Kidney (tissue), 14 donors: ENCODE results near the gene ITPR1. TPM values are rescaled to one million over a fixed set of nuclear protein-coding genes. Genes with fewer than 3 reads are reported as not detected.

Experiments used
- DNase-seq, 5 donors: peaks; one replicate each; pipeline ENCODE4 v3.0.0-alpha.2; 2013 to 2020
- FAIRE-seq: peaks from 2 replicates; lab custom pipeline; 2012; peaks lifted over from hg19 to GRCh38; lab: Jason Lieb, UNC
- H3K27ac ChIP-seq, 2 donors: one replicate each; pipeline ENCODE4 v1.7.0; 2013; ENCODE audit warnings: low read depth in 2 of 2, low read length in 2 of 2, inconsistent platforms in 1 of 2
- H3K27me3 ChIP-seq: one replicate; pipeline ENCODE4 v1.7.1; 2013; ENCODE audit warnings: low read length, inconsistent platforms; ENCODE audit not compliant: control insufficient read depth, insufficient read depth
- H3K36me3 ChIP-seq, 3 donors: one replicate each; pipeline versions ENCODE4 v1.7.0 to v1.7.1; 2013; ENCODE audit warnings: low read length in 3 of 3, control low read depth in 1 of 3, inconsistent platforms in 1 of 3; ENCODE audit not compliant: insufficient read depth in 3 of 3, control insufficient read depth in 2 of 3
- H3K4me1 ChIP-seq, 3 donors: one replicate each; pipeline versions ENCODE4 v1.7.0 to v1.7.1; 2013; ENCODE audit warnings: low read length in 3 of 3, inconsistent platforms in 1 of 3, low read depth in 1 of 3; ENCODE audit not compliant: control insufficient read depth in 2 of 3, insufficient read depth in 2 of 3
- H3K4me3 ChIP-seq, 3 donors: one replicate each; pipeline versions ENCODE4 v1.7.0 to v1.8.1; 2013; ENCODE audit warnings: low read length in 3 of 3, control low read depth in 1 of 3, inconsistent platforms in 1 of 3
- H3K9ac ChIP-seq, 3 donors: one replicate each; pipeline versions ENCODE4 v1.7.0 to v1.7.1; 2013; ENCODE audit warnings: low read length in 3 of 3, control low read depth in 1 of 3, inconsistent platforms in 1 of 3
- H3K9me3 ChIP-seq, 3 donors: one replicate each; pipeline versions ENCODE4 v1.7.0 to v1.7.1; 2013; ENCODE audit warnings: low read length in 3 of 3, control low read depth in 1 of 3, inconsistent platforms in 1 of 3; ENCODE audit not compliant: control insufficient read depth in 2 of 3, insufficient read depth in 1 of 3
- CTCF ChIP-seq: IDR thresholded peaks from 3 replicates; pipeline ENCODE4 v1.5.1; 2012; ENCODE audit warnings: mild to moderate bottlenecking, moderate library complexity, borderline replicate concordance; ENCODE audit not compliant: insufficient read depth; ENCODE audit errors: extremely low read depth
- intact Hi-C: fragments of 100-400 bp; cut with DNase I; formaldehyde crosslinking; loops from one replicate; pipeline ENCODE4 v1.11.1; 2022
- polyA plus RNA-seq: library from polyadenylated mRNA; stranded (reverse); fragments of 350-450 nt; fragmentation: Illumina TruSeq; extraction: RNeasy Lipid Tissue Mini Kit (QIAGEN cat#74804); gene quantifications from one replicate; pipeline ENCODE4 v1.2.3, GENCODE V29; 2014; ENCODE audit warnings: low read depth, low replicate concordance; ENCODE audit not compliant: insufficient read depth
- total RNA-seq: library from RNA; stranded (reverse); fragmentation: NEBNext Ultra II Directional; extraction: Animal tissue kit (Norgen Biotek cat#: 25700); gene quantifications from one replicate; pipeline ENCODE4 v1.2.1, GENCODE V29; 2021
- donor health status: control.
- donor health status: control.
- donor health status: control.
- donor health status: control.
- donor health status: control.
- donor health status: DM: yes; HTN: yes; CAD: no.
- donor health status: Normal renal cell carcinoma (clear cell type).

ITPR1 gene
- total and polyA plus RNA-seq, 2 donors from 2014 or later, result 30.2 to 81.2 TPM

- intact Hi-C loops, result no loop called here
- no peak for FAIRE-seq
- Histone ChIP-seq H3K9ac (no peak overlapping the region), H3K4me3 (no peak overlapping the region), H3K27me3 (no peaks in the 10 kb centered on the region), H3K36me3 (peaks cover 4 to 27% (median 16%) of the 10 kb centered on the region in 3 donors), H3K9me3 (no peaks in the 10 kb centered on the region), H3K4me1 (no peaks in the 10 kb centered on the region), H3K27ac (no peak overlapping the region)
- no peak for TF ChIP-seq CTCF
- DNase-seq, result no peak
These were observed 162.2 kb downstream of the ITPR1 start for GRCh38 chr3:4655145-4656045.

GRCh38 chr3:4656059-4656458 lies 162.9 kb downstream of the ITPR1 start:
- no peaks in the 10 kb centered on the region for H3K4me1 ChIP-seq
- peak; percentile 59 for TF ChIP-seq CTCF
- DNase-seq, result peak; percentile 70 to 91 (median 78)
- intact Hi-C loops, result no loop called here
- peaks cover 4 to 27% (median 16%) of the 10 kb centered on the region in 3 donors for H3K36me3 ChIP-seq
- no peak overlapping the region for H3K4me3 ChIP-seq
- no peak overlapping the region for H3K27ac ChIP-seq
- no peak overlapping the region for H3K9ac ChIP-seq
- no peaks in the 10 kb centered on the region for H3K9me3 ChIP-seq
- H3K27me3 ChIP-seq, result no peaks in the 10 kb centered on the region
- no peak for FAIRE-seq

- Histone ChIP-seq H3K36me3 (peaks cover 3 to 28% (median 16%) of the 10 kb centered on the region in 3 donors), H3K4me1 (no peaks in the 10 kb centered on the region), H3K27me3 (no peaks in the 10 kb centered on the region), H3K27ac (no peak overlapping the region), H3K9ac (no peak overlapping the region), H3K4me3 (no peak overlapping the region), H3K9me3 (no peaks in the 10 kb centered on the region)
- intact Hi-C loops, result no loop called here
- no peak for FAIRE-seq
- no peak for DNase-seq
- TF ChIP-seq CTCF, result no peak
These were observed 163.6 kb downstream of the ITPR1 start for GRCh38 chr3:4656626-4657328.
